Trophoblast cell (in vitro differentiated cells and primary cell): Measurements from ENCODE around the gene MUC4.

Experiments
- DNase-seq, 2 donors: peaks; one replicate each; pipeline ENCODE4 v3.0.0-alpha.2; 2016
- H2AFZ ChIP-seq: 2 replicates; pipeline ENCODE4 v1.6.1; 2013; ENCODE audit warnings: low read length, moderate library complexity, mild to moderate bottlenecking; ENCODE audit not compliant: insufficient read depth, poor library complexity
- H2AK5ac ChIP-seq: 2 replicates; pipeline ENCODE4 v1.6.1; 2013; ENCODE audit warnings: mild to moderate bottlenecking, low read length
- H2BK120ac ChIP-seq: 2 replicates; pipeline ENCODE4 v1.6.1; 2013; ENCODE audit warnings: low read length, mild to moderate bottlenecking, moderate library complexity; ENCODE audit not compliant: insufficient read depth, poor library complexity
- H2BK12ac ChIP-seq: 2 replicates; pipeline ENCODE4 v1.6.1; 2013; ENCODE audit warnings: mild to moderate bottlenecking, low read length, moderate library complexity
- H2BK5ac ChIP-seq: 2 replicates; pipeline ENCODE4 v1.6.1; 2013; ENCODE audit warnings: low read length, low read depth, moderate library complexity, mild to moderate bottlenecking; ENCODE audit not compliant: poor library complexity
- H3K14ac ChIP-seq: 2 replicates; pipeline ENCODE4 v1.6.1; 2013; ENCODE audit warnings: mild to moderate bottlenecking, low read length
- H3K18ac ChIP-seq: 2 replicates; pipeline ENCODE4 v1.6.1; 2013; ENCODE audit warnings: mild to moderate bottlenecking, low read length
- H3K23ac ChIP-seq: 2 replicates; pipeline ENCODE4 v1.6.1; 2013; ENCODE audit warnings: low read length
- H3K27ac ChIP-seq: 2 replicates; pipeline ENCODE4 v1.5.1; 2013; ENCODE audit warnings: low read depth, mild to moderate bottlenecking, inconsistent platforms, low read length, moderate library complexity
- H3K27me3 ChIP-seq: 2 replicates; pipeline ENCODE4 v1.6.1; 2013; ENCODE audit warnings: inconsistent platforms, mild to moderate bottlenecking, low read length, moderate library complexity; ENCODE audit not compliant: insufficient read depth
- H3K36me3 ChIP-seq, 2 experiments: 1 replicate in 1 of 2; 2 replicates in 1 of 2; pipeline ENCODE4 v1.6.1; 2013; ENCODE audit warnings: low read length in 2 of 2, mild to moderate bottlenecking in 2 of 2, moderate library complexity in 1 of 2; ENCODE audit not compliant: insufficient read depth in 2 of 2, control insufficient read depth in 1 of 2
- H3K4ac ChIP-seq: 2 replicates; pipeline ENCODE4 v1.6.1; 2013; ENCODE audit warnings: low read depth, mild to moderate bottlenecking, low read length, moderate library complexity
- H3K4me1 ChIP-seq, 2 experiments: 1 replicate in 1 of 2; 2 replicates in 1 of 2; pipeline ENCODE4 v1.6.1; 2013; ENCODE audit warnings: low read length in 2 of 2, mild to moderate bottlenecking in 2 of 2, moderate library complexity in 1 of 2; ENCODE audit not compliant: insufficient read depth in 2 of 2, control insufficient read depth in 1 of 2
- H3K4me2 ChIP-seq: 2 replicates; pipeline ENCODE4 v1.6.1; 2013; ENCODE audit warnings: inconsistent platforms, mild to moderate bottlenecking, low read length, moderate library complexity
- H3K4me3 ChIP-seq: 2 replicates; pipeline ENCODE4 v1.5.1; 2013; ENCODE audit warnings: mild to moderate bottlenecking, low read depth, low read length, inconsistent platforms
- H3K79me1 ChIP-seq: one replicate; pipeline ENCODE4 v1.6.1; 2013; ENCODE audit warnings: low read length
- H3K79me2 ChIP-seq: 2 replicates; pipeline ENCODE4 v1.6.1; 2013; ENCODE audit warnings: low read length, mild to moderate bottlenecking; ENCODE audit not compliant: control insufficient read depth, insufficient read depth, poor library complexity
- H3K9ac ChIP-seq: 2 replicates; pipeline ENCODE4 v1.6.1; 2013; ENCODE audit warnings: mild to moderate bottlenecking, low read length
- H3K9me3 ChIP-seq: 2 replicates; pipeline ENCODE4 v1.6.1; 2013; ENCODE audit warnings: low read depth, mild to moderate bottlenecking, control low read depth, inconsistent platforms, low read length; ENCODE audit not compliant: insufficient read depth
- H4K12ac ChIP-seq: 2 replicates; pipeline ENCODE4 v1.6.1; 2013; ENCODE audit warnings: low read depth, mild to moderate bottlenecking, low read length, moderate library complexity
- H4K8ac ChIP-seq: 2 replicates; pipeline ENCODE4 v1.6.1; 2013; ENCODE audit warnings: low read depth, mild to moderate bottlenecking, low read length, moderate library complexity
- H4K91ac ChIP-seq: one replicate; pipeline ENCODE4 v1.6.1; 2013; ENCODE audit warnings: low read depth, mild to moderate bottlenecking, low read length, moderate library complexity
- WGBS: extraction: QIAGEN DNeasy Blood & Tissue Kit; methylation state at CpG from one replicate; pipeline ENCODE4 v1.1.7; 2013; ENCODE audit warnings: missing lambda C conversion rate; ENCODE audit not compliant: insufficient read length, insufficient coverage; ENCODE audit errors: extremely low coverage; 5-methylcytosine and 5-hydroxymethylcytosine counted together

Gene MUC4

GRCh38 chr3:195717852-195718476 is 93.8 kb downstream of the MUC4 start:
- Histone ChIP-seq H3K4ac (no peak overlapping the region), H3K4me3 (no peak overlapping the region), H4K12ac (no peak overlapping the region), H3K14ac (no peak overlapping the region), H4K91ac (no peak overlapping the region), H3K4me2 (no peak overlapping the region), H2BK5ac (no peak overlapping the region), H3K4me1 (peaks cover 0 to 7% of the 10 kb centered on the region in 2 experiments), H3K79me2 (no peaks in the 10 kb centered on the region), H3K9me3 (peaks cover 4% of the 10 kb centered on the region), H2AFZ (no peak overlapping the region), H3K23ac (no peak overlapping the region), H2AK5ac (no peak overlapping the region), H3K27me3 (no peaks in the 10 kb centered on the region), H2BK120ac (no peak overlapping the region), H3K79me1 (no peaks in the 10 kb centered on the region), H3K18ac (no peak overlapping the region), H3K9ac (no peak overlapping the region), H4K8ac (no peak overlapping the region), H3K36me3 (no peaks in the 10 kb centered on the region), H2BK12ac (no peak overlapping the region), H3K27ac (no peak overlapping the region)
- DNase-seq: no peak
- no CpG with 5 or more reads among the region's 5 CpGs for WGBS

DNA sequence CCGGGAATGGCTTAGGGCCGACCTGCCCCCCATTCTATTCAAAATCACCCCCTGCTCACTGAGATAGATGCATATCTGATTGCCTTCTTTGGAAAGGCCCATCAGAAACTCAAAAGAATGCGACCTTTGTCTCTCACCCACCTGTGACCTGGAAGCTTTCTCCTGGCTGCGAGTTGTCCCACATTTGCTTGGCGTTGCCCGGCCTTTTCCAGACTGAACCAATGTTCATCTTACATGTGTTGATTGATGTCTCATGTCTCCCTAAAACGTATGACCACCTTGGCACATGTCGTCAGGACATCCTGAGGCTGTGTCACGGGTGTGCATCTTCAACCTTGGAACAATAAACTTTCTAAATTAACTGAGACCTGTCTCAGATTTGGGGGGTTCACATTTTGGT is 94.3 kb downstream of the MUC4 start:
- H4K12ac ChIP-seq: no peak overlapping the region
- no peak overlapping the region for H4K8ac ChIP-seq
- no peaks in the 10 kb centered on the region for H3K79me2 ChIP-seq
- H2AK5ac ChIP-seq: no peak overlapping the region
- H3K4me3 ChIP-seq: no peak overlapping the region
- no peak overlapping the region for H3K18ac ChIP-seq
- no peak overlapping the region for H2BK5ac ChIP-seq
- H4K91ac ChIP-seq: no peak overlapping the region
- H3K27me3 ChIP-seq: no peaks in the 10 kb centered on the region
- H3K4me1 ChIP-seq: peaks cover 0 to 7% of the 10 kb centered on the region in 2 experiments
- no peak overlapping the region for H2AFZ ChIP-seq
- H2BK120ac ChIP-seq: no peak overlapping the region
- H3K27ac ChIP-seq: no peak overlapping the region
- no peaks in the 10 kb centered on the region for H3K36me3 ChIP-seq
- H3K4me2 ChIP-seq: no peak overlapping the region
- H3K14ac ChIP-seq: no peak overlapping the region
- no peak for DNase-seq
- no peak overlapping the region for H2BK12ac ChIP-seq
- no peak overlapping the region for H3K23ac ChIP-seq
- H3K9me3 ChIP-seq: peaks cover 4% of the 10 kb centered on the region
- no peaks in the 10 kb centered on the region for H3K79me1 ChIP-seq
- H3K4ac ChIP-seq: no peak overlapping the region
- WGBS: no CpG with 5 or more reads among the region's 9 CpGs
- no peak overlapping the region for H3K9ac ChIP-seq

GRCh38 chr3:195715583-195716266 is 96.0 kb downstream of the MUC4 start:
- H3K79me2 ChIP-seq: no peaks in the 10 kb centered on the region
- no peak overlapping the region for H4K91ac ChIP-seq
- H3K18ac ChIP-seq: no peak overlapping the region
- WGBS: no CpG with 5 or more reads among the region's 14 CpGs
- peak overlapping the region; percentile 10 for H3K4me3 ChIP-seq
- peaks cover 0 to 2% of the 10 kb centered on the region in 2 experiments for H3K4me1 ChIP-seq
- peaks cover 4% of the 10 kb centered on the region for H3K9me3 ChIP-seq
- no peak overlapping the region for H4K12ac ChIP-seq
- no peak overlapping the region for H3K23ac ChIP-seq
- H3K27ac ChIP-seq: no peak overlapping the region
- no peak overlapping the region for H4K8ac ChIP-seq
- H2AK5ac ChIP-seq: no peak overlapping the region
- no peak overlapping the region for H3K4ac ChIP-seq
- H2AFZ ChIP-seq: no peak overlapping the region
- DNase-seq: peak; percentile 27 to 59
- no peak overlapping the region for H3K4me2 ChIP-seq
- no peak overlapping the region for H2BK12ac ChIP-seq
- H2BK5ac ChIP-seq: no peak overlapping the region
- H3K9ac ChIP-seq: no peak overlapping the region
- H3K27me3 ChIP-seq: no peaks in the 10 kb centered on the region
- no peak overlapping the region for H3K14ac ChIP-seq
- no peak overlapping the region for H2BK120ac ChIP-seq
- no peaks in the 10 kb centered on the region for H3K79me1 ChIP-seq
- no peaks in the 10 kb centered on the region for H3K36me3 ChIP-seq

- H3K9ac ChIP-seq: no peak overlapping the region
- H3K4me2 ChIP-seq: no peak overlapping the region
- no peak overlapping the region for H3K18ac ChIP-seq
- no peaks in the 10 kb centered on the region for H3K36me3 ChIP-seq
- no peaks in the 10 kb centered on the region for H3K27me3 ChIP-seq
- no CpG with 5 or more reads among the region's 4 CpGs for WGBS
- H3K9me3 ChIP-seq: peaks cover 4% of the 10 kb centered on the region
- no peak overlapping the region for H3K4me3 ChIP-seq
- H3K79me2 ChIP-seq: no peaks in the 10 kb centered on the region
- H3K27ac ChIP-seq: no peak overlapping the region
- H2BK12ac ChIP-seq: no peak overlapping the region
- H3K23ac ChIP-seq: no peak overlapping the region
- no peak overlapping the region for H3K14ac ChIP-seq
- no peak overlapping the region for H2BK120ac ChIP-seq
- H3K79me1 ChIP-seq: no peaks in the 10 kb centered on the region
- H3K4ac ChIP-seq: no peak overlapping the region
- no peak overlapping the region for H4K12ac ChIP-seq
- H2AK5ac ChIP-seq: no peak overlapping the region
- H2AFZ ChIP-seq: no peak overlapping the region
- H4K8ac ChIP-seq: no peak overlapping the region
- no peak overlapping the region for H4K91ac ChIP-seq
- no peak overlapping the region for H2BK5ac ChIP-seq
- DNase-seq: no peak
- H3K4me1 ChIP-seq: peaks cover 0 to 2% of the 10 kb centered on the region in 2 experiments
Measured at GRCh38 chr3:195715134-195715533, 96.6 kb downstream of the MUC4 start.
